NCI-H128 (cell line): ENCODE data around the gene SNX4.
"Not testable (repeated sequence)": the region's sequence is repeated elsewhere in the genome, so short reads cannot be mapped to it uniquely, and the experiment has no call there.

Experiments
- DNase-seq: peaks from one replicate; lab custom pipeline; 2025; ENCODE audit not compliant: unreplicated experiment; lab: John Stamatoyannopoulos, UW

Gene SNX4

DNA sequence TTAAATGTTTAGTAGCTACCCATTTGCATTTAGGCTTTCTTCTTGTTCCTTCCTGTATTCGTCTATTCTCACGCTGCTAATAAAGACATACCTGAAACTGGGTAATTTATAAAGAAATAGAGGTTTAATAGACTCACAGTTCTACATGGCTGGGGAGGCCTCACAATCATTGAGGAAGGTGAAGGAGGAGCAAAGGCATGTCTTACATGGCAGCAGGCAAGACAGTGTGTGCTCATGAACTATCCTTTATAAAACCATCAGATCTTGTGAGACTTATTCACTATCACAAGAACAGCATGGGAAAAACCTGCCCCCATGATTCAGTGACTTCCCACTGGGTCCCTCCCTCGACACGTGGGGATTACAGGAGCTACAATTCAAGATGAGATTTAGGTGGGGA, 114.5 kb downstream of the SNX4 start:
- not testable (repeated sequence) for DNase-seq

DNA sequence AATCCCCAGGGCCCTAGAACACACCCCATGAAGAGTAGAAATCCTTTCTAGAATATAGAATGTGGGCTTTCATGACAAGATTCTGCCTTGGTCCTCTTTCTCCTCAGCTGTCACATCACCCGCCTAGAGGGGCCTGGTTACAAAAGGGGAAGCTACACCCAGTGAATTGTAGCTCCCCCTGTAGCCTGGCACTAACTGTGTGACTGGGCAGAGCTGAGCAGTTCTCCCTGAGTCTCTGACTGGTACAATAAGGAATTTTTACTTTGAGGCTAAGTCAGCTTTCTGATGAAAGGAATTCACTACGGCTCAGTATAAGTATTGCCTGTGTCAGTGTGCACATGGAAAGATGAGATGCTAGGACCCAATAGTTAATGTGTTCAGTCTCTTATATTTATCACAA, 116.2 kb downstream of the SNX4 start:
- DNase-seq: no peak

DNA sequence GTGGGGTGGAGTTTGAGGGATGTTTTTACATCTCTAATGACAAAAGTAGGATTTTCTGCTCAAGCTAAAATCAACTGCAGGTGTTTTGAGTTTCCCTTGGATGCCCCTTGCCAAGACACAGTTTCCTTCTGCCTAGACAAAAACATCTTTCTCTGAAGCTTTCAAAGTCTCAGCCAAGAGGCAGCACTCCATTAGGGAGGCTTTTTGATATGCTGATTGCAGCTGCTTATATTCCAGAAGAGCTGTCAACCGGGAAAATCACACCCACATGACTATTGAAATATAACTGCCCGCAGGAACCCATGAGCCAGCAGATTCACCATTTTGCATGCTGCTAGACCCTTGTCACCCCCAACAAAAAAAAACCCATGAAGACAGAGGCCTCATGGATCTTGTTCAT, 117.4 kb downstream of the SNX4 start:
- no peak for DNase-seq

DNA sequence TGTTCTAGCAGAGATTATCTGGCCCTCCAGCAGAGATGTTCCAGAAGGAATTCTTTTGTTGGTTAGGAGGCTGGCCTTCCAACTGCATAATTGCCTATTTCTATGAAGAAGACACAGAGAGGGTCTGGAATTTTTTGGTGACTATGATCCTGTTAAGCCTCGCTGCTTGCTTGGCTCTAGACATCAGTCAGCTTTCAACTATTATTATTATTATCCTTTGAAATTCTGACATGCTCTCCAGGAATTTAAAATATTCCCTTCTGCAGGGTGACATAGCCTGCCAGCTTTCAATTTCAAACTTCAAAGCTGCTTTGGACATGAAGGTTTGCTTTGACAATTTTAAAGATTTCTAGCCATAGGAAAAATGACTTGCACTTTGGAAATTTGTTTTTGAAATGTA, 118.6 kb downstream of the SNX4 start:
- DNase-seq: no peak

DNA sequence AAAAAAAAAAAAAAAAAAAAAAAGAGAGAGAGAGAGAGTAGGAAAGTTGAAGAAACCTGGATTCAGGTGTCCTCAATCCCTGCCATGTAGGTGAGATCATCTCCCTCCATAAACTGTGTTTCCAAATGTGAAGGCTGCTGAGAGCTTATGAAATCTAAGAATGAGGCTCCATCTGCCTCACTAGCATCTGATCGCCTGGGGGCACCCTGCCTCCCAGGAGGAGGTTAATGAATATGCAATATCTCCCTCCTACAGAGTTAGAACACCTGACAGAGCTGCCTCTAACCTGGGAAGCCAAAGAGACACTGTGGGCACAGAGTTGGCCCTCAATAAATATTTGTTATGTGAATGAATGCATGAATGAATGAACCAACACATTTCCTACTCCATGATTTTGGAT, 121.0 kb downstream of the SNX4 start:
- DNase-seq: no peak
